ENCODE data around the gene IL1R2.

Gene IL1R2

DNA sequence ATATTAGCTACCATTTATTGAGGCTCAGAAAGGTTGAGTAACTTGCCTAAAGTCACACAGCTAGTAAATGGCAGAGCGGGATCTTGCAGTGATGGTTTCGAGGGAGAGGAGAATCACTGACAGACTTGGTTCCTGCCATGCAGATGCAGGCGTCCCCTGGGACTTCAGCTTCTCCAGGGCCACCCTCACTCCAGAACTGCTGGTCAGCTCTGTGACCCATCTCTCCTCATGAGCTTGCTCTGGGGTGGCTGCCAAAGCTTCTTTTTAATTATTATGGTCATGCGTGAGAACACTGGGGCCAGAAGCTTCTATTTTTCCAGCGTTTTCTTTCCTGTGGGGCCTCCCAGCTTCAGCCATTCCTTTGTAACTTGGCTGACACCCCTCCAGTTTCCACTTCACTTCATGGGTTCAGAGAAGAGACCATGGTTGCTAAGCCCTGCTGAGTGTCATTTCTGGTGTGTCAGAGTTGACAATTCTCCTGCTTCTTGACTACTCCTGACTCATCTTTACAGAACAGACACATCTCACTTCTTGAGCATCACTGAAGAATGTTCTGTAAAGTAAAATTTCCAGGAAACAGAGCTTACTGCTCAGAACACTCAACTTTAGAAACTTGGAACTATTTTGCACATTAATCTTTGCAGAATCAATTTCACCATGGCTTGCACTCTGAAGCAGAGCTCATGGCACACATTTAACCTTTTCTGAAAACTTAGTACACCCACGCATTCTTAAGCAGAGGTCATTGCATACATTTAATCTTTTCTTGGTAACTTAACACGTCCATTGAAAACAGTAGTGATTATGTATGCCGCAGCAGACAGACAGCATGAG is 70.4 kb downstream of the IL1R2 start:
- Histone ChIP-seq H3K4me3 (replicated peaks; ENCODE audit: insufficient read depth, low read length) (no peak overlapping the region), H3K27ac (replicated peaks) (no peak overlapping the region), H3K27me3 (ENCODE audit: insufficient read depth, poor library complexity, severe bottlenecking) (no peaks in the 10 kb centered on the region)
- DNase-seq (ENCODE audit: low read depth in 1 of 2, low spot score in 1 of 2), result no peak
- TF ChIP-seq POLR2AphosphoS5 (IDR thresholded peaks at IDR 0.05; ENCODE audit: low read depth), result no peak
- no peak for TF ChIP-seq GABPA (IDR thresholded peaks at IDR 0.05; ENCODE audit: low read depth)
- no peak for TF ChIP-seq SPI1 (IDR thresholded peaks at IDR 0.05; ENCODE audit: borderline replicate concordance, low read depth)
- TF ChIP-seq, protein P1, sequence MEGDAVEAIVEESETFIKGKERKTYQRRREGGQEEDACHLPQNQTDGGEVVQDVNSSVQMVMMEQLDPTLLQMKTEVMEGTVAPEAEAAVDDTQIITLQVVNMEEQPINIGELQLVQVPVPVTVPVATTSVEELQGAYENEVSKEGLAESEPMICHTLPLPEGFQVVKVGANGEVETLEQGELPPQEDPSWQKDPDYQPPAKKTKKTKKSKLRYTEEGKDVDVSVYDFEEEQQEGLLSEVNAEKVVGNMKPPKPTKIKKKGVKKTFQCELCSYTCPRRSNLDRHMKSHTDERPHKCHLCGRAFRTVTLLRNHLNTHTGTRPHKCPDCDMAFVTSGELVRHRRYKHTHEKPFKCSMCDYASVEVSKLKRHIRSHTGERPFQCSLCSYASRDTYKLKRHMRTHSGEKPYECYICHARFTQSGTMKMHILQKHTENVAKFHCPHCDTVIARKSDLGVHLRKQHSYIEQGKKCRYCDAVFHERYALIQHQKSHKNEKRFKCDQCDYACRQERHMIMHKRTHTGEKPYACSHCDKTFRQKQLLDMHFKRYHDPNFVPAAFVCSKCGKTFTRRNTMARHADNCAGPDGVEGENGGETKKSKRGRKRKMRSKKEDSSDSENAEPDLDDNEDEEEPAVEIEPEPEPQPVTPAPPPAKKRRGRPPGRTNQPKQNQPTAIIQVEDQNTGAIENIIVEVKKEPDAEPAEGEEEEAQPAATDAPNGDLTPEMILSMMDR (IDR thresholded peaks at IDR 0.05; ENCODE audit: insufficient read depth, low read length), result no peak
- TF ChIP-seq, protein P2, sequence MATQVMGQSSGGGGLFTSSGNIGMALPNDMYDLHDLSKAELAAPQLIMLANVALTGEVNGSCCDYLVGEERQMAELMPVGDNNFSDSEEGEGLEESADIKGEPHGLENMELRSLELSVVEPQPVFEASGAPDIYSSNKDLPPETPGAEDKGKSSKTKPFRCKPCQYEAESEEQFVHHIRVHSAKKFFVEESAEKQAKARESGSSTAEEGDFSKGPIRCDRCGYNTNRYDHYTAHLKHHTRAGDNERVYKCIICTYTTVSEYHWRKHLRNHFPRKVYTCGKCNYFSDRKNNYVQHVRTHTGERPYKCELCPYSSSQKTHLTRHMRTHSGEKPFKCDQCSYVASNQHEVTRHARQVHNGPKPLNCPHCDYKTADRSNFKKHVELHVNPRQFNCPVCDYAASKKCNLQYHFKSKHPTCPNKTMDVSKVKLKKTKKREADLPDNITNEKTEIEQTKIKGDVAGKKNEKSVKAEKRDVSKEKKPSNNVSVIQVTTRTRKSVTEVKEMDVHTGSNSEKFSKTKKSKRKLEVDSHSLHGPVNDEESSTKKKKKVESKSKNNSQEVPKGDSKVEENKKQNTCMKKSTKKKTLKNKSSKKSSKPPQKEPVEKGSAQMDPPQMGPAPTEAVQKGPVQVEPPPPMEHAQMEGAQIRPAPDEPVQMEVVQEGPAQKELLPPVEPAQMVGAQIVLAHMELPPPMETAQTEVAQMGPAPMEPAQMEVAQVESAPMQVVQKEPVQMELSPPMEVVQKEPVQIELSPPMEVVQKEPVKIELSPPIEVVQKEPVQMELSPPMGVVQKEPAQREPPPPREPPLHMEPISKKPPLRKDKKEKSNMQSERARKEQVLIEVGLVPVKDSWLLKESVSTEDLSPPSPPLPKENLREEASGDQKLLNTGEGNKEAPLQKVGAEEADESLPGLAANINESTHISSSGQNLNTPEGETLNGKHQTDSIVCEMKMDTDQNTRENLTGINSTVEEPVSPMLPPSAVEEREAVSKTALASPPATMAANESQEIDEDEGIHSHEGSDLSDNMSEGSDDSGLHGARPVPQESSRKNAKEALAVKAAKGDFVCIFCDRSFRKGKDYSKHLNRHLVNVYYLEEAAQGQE (IDR thresholded peaks at IDR 0.05; ENCODE audit: insufficient replicate concordance, low read depth), result no peak

DNA sequence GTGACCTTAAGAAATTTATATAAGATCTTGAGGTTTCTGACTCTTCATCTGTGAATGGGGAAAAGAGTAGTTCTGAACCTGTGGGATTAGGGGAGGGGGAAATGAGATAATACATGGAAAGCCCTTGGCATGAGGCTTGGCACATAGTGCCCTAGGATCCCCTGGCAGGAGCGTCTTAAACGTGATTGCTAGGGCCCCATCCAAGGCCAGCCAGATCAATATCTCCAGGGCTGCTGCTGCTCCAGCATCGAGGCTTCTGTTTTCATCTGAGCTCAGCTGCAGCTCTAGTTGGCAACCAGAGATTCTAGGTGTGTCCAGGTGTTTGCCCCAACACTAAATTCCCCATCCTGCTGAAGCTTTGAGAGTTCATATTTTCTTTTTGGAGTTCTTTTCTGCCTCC is 71.0 kb downstream of the IL1R2 start:
- no peak overlapping the region for H3K27ac ChIP-seq (replicated peaks)
- DNase-seq (ENCODE audit: low read depth in 1 of 2, low spot score in 1 of 2), result no peak
- no peak overlapping the region for H3K4me3 ChIP-seq (replicated peaks; ENCODE audit: insufficient read depth, low read length)
- H3K27me3 ChIP-seq (ENCODE audit: insufficient read depth, poor library complexity, severe bottlenecking), result no peaks in the 10 kb centered on the region
- TF ChIP-seq, protein P1 (IDR thresholded peaks at IDR 0.05; ENCODE audit: insufficient read depth, low read length), result no peak
- TF ChIP-seq, protein P2 (IDR thresholded peaks at IDR 0.05; ENCODE audit: insufficient replicate concordance, low read depth), result no peak
- TF ChIP-seq POLR2AphosphoS5 (IDR thresholded peaks at IDR 0.05; ENCODE audit: low read depth) (no peak), GABPA (IDR thresholded peaks at IDR 0.05; ENCODE audit: low read depth) (no peak), SPI1 (IDR thresholded peaks at IDR 0.05; ENCODE audit: borderline replicate concordance, low read depth) (no peak)

DNA sequence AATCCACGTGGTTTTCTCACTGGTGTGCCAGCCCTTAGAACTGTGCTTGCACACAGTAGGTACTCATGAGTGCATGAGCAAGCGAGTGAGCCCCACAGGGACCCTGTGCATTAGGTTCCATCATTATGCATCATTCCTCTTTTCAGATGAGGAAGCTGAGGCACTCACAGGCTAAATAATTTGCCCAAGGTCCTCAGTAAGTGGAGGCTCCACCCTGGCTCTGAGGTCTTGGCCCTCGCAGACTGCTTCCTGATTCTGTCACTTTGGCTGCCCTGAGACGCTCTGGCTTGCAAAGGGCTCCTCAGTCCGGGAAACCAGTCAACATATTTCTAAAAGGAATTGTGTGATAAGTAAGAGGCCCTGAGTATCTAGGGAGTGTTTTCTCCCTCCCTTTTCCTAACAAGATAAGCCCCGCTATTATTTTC is 71.7 kb downstream of the IL1R2 start:
- no peaks in the 10 kb centered on the region for H3K27me3 ChIP-seq (ENCODE audit: insufficient read depth, poor library complexity, severe bottlenecking)
- TF ChIP-seq POLR2AphosphoS5 (IDR thresholded peaks at IDR 0.05; ENCODE audit: low read depth), result no peak
- no peak for TF ChIP-seq GABPA (IDR thresholded peaks at IDR 0.05; ENCODE audit: low read depth)
- TF ChIP-seq, protein P1 (IDR thresholded peaks at IDR 0.05; ENCODE audit: insufficient read depth, low read length), result no peak
- TF ChIP-seq SPI1 (IDR thresholded peaks at IDR 0.05; ENCODE audit: borderline replicate concordance, low read depth), result no peak; the same call in 1 of the 2 replicates
- TF ChIP-seq, protein P2 (IDR thresholded peaks at IDR 0.05; ENCODE audit: insufficient replicate concordance, low read depth), result no peak
- peak overlapping the region; percentile 64 for H3K27ac ChIP-seq (replicated peaks)

More for the DNA sequence above, 71.7 kb downstream of the IL1R2 start:
- peak in 1 of 2 experiments; percentile 85 for DNase-seq (ENCODE audit: low read depth in 1 of 2, low spot score in 1 of 2)
- no peak overlapping the region for H3K4me3 ChIP-seq (replicated peaks; ENCODE audit: insufficient read depth, low read length)

All from HL-60 (cell line).